ENCODE data around the gene PHF20.

GRCh38 chr20:35881676-35882075, 109.9 kb downstream of the PHF20 start:
- TF ChIP-seq, protein P1, sequence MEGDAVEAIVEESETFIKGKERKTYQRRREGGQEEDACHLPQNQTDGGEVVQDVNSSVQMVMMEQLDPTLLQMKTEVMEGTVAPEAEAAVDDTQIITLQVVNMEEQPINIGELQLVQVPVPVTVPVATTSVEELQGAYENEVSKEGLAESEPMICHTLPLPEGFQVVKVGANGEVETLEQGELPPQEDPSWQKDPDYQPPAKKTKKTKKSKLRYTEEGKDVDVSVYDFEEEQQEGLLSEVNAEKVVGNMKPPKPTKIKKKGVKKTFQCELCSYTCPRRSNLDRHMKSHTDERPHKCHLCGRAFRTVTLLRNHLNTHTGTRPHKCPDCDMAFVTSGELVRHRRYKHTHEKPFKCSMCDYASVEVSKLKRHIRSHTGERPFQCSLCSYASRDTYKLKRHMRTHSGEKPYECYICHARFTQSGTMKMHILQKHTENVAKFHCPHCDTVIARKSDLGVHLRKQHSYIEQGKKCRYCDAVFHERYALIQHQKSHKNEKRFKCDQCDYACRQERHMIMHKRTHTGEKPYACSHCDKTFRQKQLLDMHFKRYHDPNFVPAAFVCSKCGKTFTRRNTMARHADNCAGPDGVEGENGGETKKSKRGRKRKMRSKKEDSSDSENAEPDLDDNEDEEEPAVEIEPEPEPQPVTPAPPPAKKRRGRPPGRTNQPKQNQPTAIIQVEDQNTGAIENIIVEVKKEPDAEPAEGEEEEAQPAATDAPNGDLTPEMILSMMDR (IDR thresholded peaks at IDR 0.05), result no peak
- TF ChIP-seq POLR2A (IDR thresholded peaks at IDR 0.05), result no peak
